Mucosa of descending colon (tissue), 3 donors: ENCODE data around the gene SH2D1A. TPM values are rescaled to one million over a fixed set of nuclear protein-coding genes. Genes with fewer than 3 reads are reported as not detected.

ENCODE experiments used
- ATAC-seq: fragments of 200-7000 bp; cut with Tn5 transposase; one replicate; pipeline ENCODE4 v1.9.1; 2020; ENCODE audit warnings: mild to moderate bottlenecking, moderate library complexity
- DNase-seq, 3 donors: peaks; one replicate each; pipeline ENCODE4 v3.0.0-alpha.2; 2020
- H3K36me3 ChIP-seq: fragments of 200-600 bp; one replicate; pipeline ENCODE4 v1.8.0; 2021; ENCODE audit warnings: low read depth, mild to moderate bottlenecking
- H3K4me1 ChIP-seq: fragments of 200-600 bp; one replicate; pipeline ENCODE4 v1.8.0; 2021; ENCODE audit warnings: low read depth, mild to moderate bottlenecking
- H3K4me3 ChIP-seq: fragments of 200-600 bp; one replicate; pipeline ENCODE4 v1.8.0; 2021; ENCODE audit warnings: mild to moderate bottlenecking
- H3K9me3 ChIP-seq: fragments of 200-600 bp; one replicate; pipeline ENCODE4 v1.8.0; 2021; ENCODE audit warnings: mild to moderate bottlenecking
- intact Hi-C, 2 donors: fragments of 100-400 bp; cut with DNase I in 1 of 2; cut with micrococcal nuclease in 1 of 2; formaldehyde crosslinking; loops; one replicate each; pipeline versions ENCODE4 v1.11.0 to v1.11.1; 2022; cut with DNase I, micrococcal nuclease
- total RNA-seq, 3 donors: library from RNA; stranded (reverse); fragmentation: NEBNext Ultra II Directional in 2 of 3; extraction: Animal tissue kit (Norgen Biotek cat#: 25700) in 2 of 3; gene quantifications; one replicate each; pipeline versions ENCODE4 v1.2.1 to v1.2.4, GENCODE V29; 2021 to 2023
- TF ChIP-seq, protein P1 (sequence below): fragments of 200-600 bp; IDR thresholded peaks from one replicate; pipeline ENCODE4 v1.8.0; 2022; ENCODE audit warnings: antibody characterized with exemption, mild to moderate bottlenecking
- donor health status: DM: no; HTN: no; CAD: no; lungs with moderate emphysema.
- donor health status: DM: no; HTN: no; CAD: no.
- donor health status: DM: no; HTN: yes; CAD: no.

The SH2D1A gene
- total RNA-seq, 3 donors from 2014 or later: 0.32 to 0.75 (median 0.55) TPM

DNA sequence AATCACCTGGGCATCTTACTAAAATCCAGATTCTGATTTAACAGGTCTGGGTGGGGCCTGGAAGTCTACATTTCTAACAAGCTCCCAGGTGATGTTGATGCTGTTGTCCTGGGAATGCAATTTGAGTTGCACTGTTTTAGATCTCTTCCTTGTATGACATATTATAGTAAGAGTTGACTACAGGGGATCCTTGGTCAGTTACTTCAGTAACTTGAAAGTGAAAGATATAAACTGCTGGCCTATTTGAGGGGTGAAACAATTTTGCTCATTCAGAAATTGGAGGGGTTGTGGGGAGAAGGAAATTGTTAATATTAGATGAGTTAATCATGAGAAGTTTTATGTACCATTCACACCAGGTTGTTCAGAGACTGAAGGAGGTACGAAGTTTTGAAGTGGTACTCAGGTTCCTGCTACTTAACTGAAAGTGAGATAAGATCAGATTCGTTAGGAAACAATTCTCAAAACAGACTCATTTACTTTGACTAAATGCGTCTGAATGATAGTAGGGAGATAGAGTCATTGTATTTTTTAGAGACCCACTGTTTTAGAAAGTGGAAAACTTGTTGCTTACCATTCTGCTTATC is 12.5 kb downstream of the SH2D1A start:
- Histone ChIP-seq H3K9me3 (no peaks in the 10 kb centered on the region), H3K36me3 (no peaks in the 10 kb centered on the region), H3K4me3 (no peak overlapping the region), H3K4me1 (no peaks in the 10 kb centered on the region)
- TF ChIP-seq, protein P1, sequence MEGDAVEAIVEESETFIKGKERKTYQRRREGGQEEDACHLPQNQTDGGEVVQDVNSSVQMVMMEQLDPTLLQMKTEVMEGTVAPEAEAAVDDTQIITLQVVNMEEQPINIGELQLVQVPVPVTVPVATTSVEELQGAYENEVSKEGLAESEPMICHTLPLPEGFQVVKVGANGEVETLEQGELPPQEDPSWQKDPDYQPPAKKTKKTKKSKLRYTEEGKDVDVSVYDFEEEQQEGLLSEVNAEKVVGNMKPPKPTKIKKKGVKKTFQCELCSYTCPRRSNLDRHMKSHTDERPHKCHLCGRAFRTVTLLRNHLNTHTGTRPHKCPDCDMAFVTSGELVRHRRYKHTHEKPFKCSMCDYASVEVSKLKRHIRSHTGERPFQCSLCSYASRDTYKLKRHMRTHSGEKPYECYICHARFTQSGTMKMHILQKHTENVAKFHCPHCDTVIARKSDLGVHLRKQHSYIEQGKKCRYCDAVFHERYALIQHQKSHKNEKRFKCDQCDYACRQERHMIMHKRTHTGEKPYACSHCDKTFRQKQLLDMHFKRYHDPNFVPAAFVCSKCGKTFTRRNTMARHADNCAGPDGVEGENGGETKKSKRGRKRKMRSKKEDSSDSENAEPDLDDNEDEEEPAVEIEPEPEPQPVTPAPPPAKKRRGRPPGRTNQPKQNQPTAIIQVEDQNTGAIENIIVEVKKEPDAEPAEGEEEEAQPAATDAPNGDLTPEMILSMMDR: no peak
- ATAC-seq: no peak
- intact Hi-C loops: no loop called here
- DNase-seq: no peak

DNA sequence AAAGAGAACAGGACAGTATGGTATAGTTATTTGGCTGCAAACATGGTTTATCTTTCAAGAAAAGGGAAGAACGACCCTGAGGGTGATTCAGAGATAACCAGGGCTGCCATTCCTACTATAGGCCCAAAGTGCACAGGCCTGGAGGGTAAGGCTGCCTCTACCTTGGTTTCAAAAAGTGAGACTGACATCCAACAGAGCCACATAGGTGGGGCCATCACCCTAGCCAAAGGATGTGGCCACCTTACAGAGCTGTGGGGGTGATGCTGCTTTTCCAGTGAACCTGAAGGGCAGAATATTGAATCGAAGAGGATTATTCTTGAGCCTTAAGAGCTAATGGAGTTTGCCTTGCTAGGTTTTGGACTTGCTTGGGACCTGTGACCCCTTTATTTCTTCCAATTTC is 15.7 kb downstream of the SH2D1A start:
- intact Hi-C loops: no loop called here
- TF ChIP-seq, protein P1: no peak
- DNase-seq (no peak), ATAC-seq (no peak)
- Histone ChIP-seq H3K36me3 (no peaks in the 10 kb centered on the region), H3K4me3 (no peak overlapping the region), H3K9me3 (no peaks in the 10 kb centered on the region), H3K4me1 (no peaks in the 10 kb centered on the region)

DNA sequence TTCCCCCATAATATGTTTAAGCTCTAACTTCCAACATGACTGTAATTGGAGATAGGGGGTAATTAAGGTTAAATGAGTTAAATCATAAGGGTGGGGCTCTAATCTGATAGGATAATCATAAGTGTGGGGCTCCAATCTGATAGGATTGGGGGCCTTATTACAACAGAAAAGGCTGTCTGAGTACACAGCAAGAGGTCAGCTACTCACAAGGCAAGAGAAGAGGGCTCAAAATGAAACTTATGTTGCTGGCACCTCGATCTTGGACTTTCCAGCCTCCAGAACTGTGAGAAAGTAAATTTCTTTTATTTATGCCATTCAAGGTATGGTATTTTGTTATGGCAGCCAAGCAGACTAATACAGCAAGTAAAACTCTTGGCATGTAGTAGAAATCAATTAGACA is 16.4 kb downstream of the SH2D1A start:
- ATAC-seq (no peak), DNase-seq (no peak)
- intact Hi-C loops: no loop called here
- TF ChIP-seq, protein P1: no peak
- H3K4me3 ChIP-seq: no peak overlapping the region
- no peaks in the 10 kb centered on the region for H3K4me1 ChIP-seq
- no peaks in the 10 kb centered on the region for H3K36me3 ChIP-seq
- no peaks in the 10 kb centered on the region for H3K9me3 ChIP-seq

DNA sequence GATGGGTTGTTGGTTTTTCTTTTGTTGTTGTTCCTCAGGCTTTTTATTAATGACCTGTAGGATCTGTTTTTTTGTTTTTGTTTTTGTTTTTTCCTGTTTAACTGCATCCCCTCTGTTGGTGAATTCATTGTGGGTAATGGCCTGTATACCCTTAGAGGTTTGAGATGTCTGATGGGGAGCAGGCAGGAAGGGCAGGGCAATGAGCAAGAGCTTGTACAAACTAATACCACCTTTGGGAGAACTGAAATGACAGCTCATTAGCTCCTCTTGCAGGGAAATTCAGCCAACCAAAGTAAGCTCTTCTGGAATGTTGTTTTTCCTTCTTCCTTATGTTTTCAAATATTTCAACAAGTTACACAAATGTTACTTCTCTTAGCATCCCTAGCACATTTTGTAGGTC is 23.4 kb downstream of the SH2D1A start:
- Histone ChIP-seq H3K36me3 (no peaks in the 10 kb centered on the region), H3K4me1 (no peaks in the 10 kb centered on the region), H3K9me3 (no peaks in the 10 kb centered on the region), H3K4me3 (no peak overlapping the region)
- intact Hi-C loops: no loop called here
- DNase-seq (no peak), ATAC-seq (no peak)
- TF ChIP-seq, protein P1: no peak

DNA sequence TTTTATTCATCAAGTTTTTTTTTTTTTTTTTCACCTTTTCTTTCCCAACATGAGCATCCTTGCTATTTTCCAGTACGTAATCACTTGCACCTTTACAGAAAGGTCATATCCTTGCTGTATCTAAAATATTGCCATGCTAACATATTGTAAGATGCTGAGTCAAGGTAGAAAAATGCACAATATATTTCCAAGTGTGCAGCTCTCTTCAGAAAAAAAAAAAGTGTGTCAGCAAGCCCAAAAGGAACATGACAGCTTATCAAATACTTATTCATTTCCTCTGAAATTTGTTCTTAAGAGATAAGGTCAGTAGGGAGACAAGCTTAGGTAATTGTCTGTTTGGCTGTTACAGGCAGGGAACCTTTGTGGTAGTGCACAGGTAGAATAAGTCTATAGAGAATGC is 27.0 kb downstream of the SH2D1A start:
- H3K9me3 ChIP-seq: no peaks in the 10 kb centered on the region
- H3K4me3 ChIP-seq: no peak overlapping the region
- TF ChIP-seq, protein P1: no peak
- DNase-seq (no peak), ATAC-seq (no peak)
- no peaks in the 10 kb centered on the region for H3K36me3 ChIP-seq
- no peaks in the 10 kb centered on the region for H3K4me1 ChIP-seq
- intact Hi-C loops: no loop called here

DNA sequence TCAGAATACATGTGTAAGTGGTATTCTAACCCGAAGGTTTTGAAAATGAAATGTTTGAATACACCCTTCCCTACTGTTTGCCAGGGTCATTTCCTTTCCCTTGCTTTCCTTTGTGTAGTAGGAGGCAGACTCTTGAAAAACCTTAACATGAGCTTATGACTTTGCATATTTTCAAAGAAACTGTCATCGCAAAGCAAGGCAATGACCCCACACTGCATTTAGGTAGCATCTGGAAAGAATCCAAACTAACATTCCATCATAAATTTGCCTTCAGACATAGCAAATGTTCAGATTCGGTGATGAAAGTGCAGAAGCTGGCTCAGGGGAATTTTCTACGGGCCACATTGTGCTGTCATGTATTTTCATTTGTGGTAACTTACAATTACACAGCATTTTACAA is 32.3 kb downstream of the SH2D1A start:
- TF ChIP-seq, protein P1: no peak

More for the DNA sequence above, 32.3 kb downstream of the SH2D1A start:
- Histone ChIP-seq H3K9me3 (no peaks in the 10 kb centered on the region), H3K36me3 (no peaks in the 10 kb centered on the region), H3K4me3 (no peak overlapping the region), H3K4me1 (no peaks in the 10 kb centered on the region)
- no peak for DNase-seq
- intact Hi-C loops: no loop called here
- no peak for ATAC-seq
